22Rv1 (cell line): ENCODE measurements around the gene TUSC1.
"Not testable (repeated sequence)": the region's sequence is repeated elsewhere in the genome, so short reads cannot be mapped to it uniquely, and the experiment has no call there.

Experiments
- H3K27ac ChIP-seq: fragments of 450-650 bp; 2 replicates; pipeline ENCODE4 v1.5.1; 2017
- CTCF ChIP-seq: fragments of 450-650 bp; IDR thresholded peaks from 2 replicates; pipeline ENCODE4 v1.5.1; 2017; ENCODE audit warnings: mild to moderate bottlenecking
- ZFX ChIP-seq: fragments of 450-650 bp; IDR thresholded peaks from 2 replicates; pipeline ENCODE4 v1.6.1; 2017; ENCODE audit warnings: antibody characterized with exemption, borderline replicate concordance

The TUSC1 gene

GRCh38 chr9:25702536-25702935 lies 24.3 kb upstream of the TUSC1 start:
- no peak overlapping the region for H3K27ac ChIP-seq
- TF ChIP-seq ZFX (no peak), CTCF (no peak)

- not testable (repeated sequence) for H3K27ac ChIP-seq
Measured at GRCh38 chr9:25700899-25701298, 22.7 kb upstream of the TUSC1 start.

GRCh38 chr9:25700430-25700829 lies 22.2 kb upstream of the TUSC1 start:
- no peak overlapping the region; the same call in 1 of the 2 replicates for H3K27ac ChIP-seq
- TF ChIP-seq ZFX: no peak
- no peak for TF ChIP-seq CTCF

- TF ChIP-seq CTCF (no peak), ZFX (no peak)
- H3K27ac ChIP-seq: no peak overlapping the region
Measured at GRCh38 chr9:25691786-25692185, 13.5 kb upstream of the TUSC1 start.

- no peak overlapping the region for H3K27ac ChIP-seq
- TF ChIP-seq ZFX (no peak), CTCF (no peak)
Measured at GRCh38 chr9:25684321-25684720, 6.1 kb upstream of the TUSC1 start.

GRCh38 chr9:25681266-25681665 lies 3.0 kb upstream of the TUSC1 start:
- H3K27ac ChIP-seq: no peak overlapping the region
- TF ChIP-seq CTCF (no peak), ZFX (no peak)

- H3K27ac ChIP-seq: peak overlapping the region; percentile 98
- TF ChIP-seq ZFX (no peak), CTCF (no peak)
Measured at GRCh38 chr9:25678846-25679360, 659 bp upstream of the TUSC1 start.

- peak overlapping the region; percentile 98 for H3K27ac ChIP-seq
- TF ChIP-seq CTCF (no peak), ZFX (no peak)
Measured at GRCh38 chr9:25677301-25678146, 720 bp downstream of the TUSC1 start.

GRCh38 chr9:25675858-25676257 lies 2.4 kb downstream of the TUSC1 start:
- not testable (repeated sequence) for H3K27ac ChIP-seq
